ENCODE measurements around the gene PCDH9. TPM values are rescaled to one million over a fixed set of nuclear protein-coding genes. Genes with fewer than 3 reads are reported as not detected.

Gene PCDH9
- total and polyA plus RNA-seq, 4 experiments from 2014 or later, result 0.08 to 0.18 (median 0.14) TPM

GRCh38 chr13:66551128-66551527 is 679.0 kb downstream of the PCDH9 start:
- no peaks in the 10 kb centered on the region for H3K4me1 ChIP-seq (ENCODE audit: insufficient read depth, low read length)
- H3K27me3 Mint-ChIP-seq, result no peaks in the 10 kb centered on the region
- intact Hi-C loops (cut with micrococcal nuclease), result no loop called here

GRCh38 chr13:66547685-66548084 is 682.5 kb downstream of the PCDH9 start:
- Mint-ChIP-seq H3K27ac (no peak overlapping the region), H3K27me3 (no peaks in the 10 kb centered on the region), H3K9me3 (peaks cover 0 to 6% (median 0%) of the 10 kb centered on the region in 8 donors), H3K36me3 (no peaks in the 10 kb centered on the region), H3K4me1 (no peaks in the 10 kb centered on the region), H3K4me3 (no peak overlapping the region)
- ChIA-PET POLR2A (ENCODE audit: partially characterized antibody) (no interaction called here), CTCF (ENCODE audit: partially characterized antibody) (no interaction called here)
- Histone ChIP-seq H3K4me3 (ENCODE audit: low read length in 2 of 2) (no peak overlapping the region), H3K27ac (ENCODE audit: low read depth, low read length) (no peak overlapping the region), H3K9me3 (ENCODE audit: control insufficient read depth in 1 of 2, low read length in 2 of 2) (no peaks in the 10 kb centered on the region), H3K27me3 (ENCODE audit: insufficient read depth, low read length) (no peaks in the 10 kb centered on the region), H3K36me3 (ENCODE audit: insufficient read depth, low read length) (no peaks in the 10 kb centered on the region), H3K4me1 (ENCODE audit: insufficient read depth, low read length) (no peaks in the 10 kb centered on the region)
- no peak for DNase-seq
- intact Hi-C loops (cut with micrococcal nuclease), result no loop called here

More at GRCh38 chr13:66551128-66551527, 679.0 kb downstream of the PCDH9 start:
- H3K27ac Mint-ChIP-seq, result no peak overlapping the region
- Histone ChIP-seq H3K27me3 (ENCODE audit: insufficient read depth, low read length) (no peaks in the 10 kb centered on the region), H3K4me3 (ENCODE audit: low read length in 2 of 2) (no peak overlapping the region), H3K36me3 (ENCODE audit: insufficient read depth, low read length) (no peaks in the 10 kb centered on the region), H3K9me3 (ENCODE audit: control insufficient read depth in 1 of 2, low read length in 2 of 2) (no peaks in the 10 kb centered on the region), H3K27ac (ENCODE audit: low read depth, low read length) (no peak overlapping the region)
- no peaks in the 10 kb centered on the region for H3K4me1 Mint-ChIP-seq
- CTCF ChIA-PET (ENCODE audit: partially characterized antibody), result no interaction called here
- H3K4me3 Mint-ChIP-seq, result no peak overlapping the region
- POLR2A ChIA-PET (ENCODE audit: partially characterized antibody), result no interaction called here
- no peak for DNase-seq
- peaks cover 0 to 7% (median 0%) of the 10 kb centered on the region in 8 donors for H3K9me3 Mint-ChIP-seq
- H3K36me3 Mint-ChIP-seq, result no peaks in the 10 kb centered on the region

- ChIA-PET POLR2A (ENCODE audit: partially characterized antibody) (no interaction called here), CTCF (ENCODE audit: partially characterized antibody) (no interaction called here)
- Mint-ChIP-seq H3K4me3 (no peak overlapping the region), H3K27ac (no peak overlapping the region), H3K27me3 (no peaks in the 10 kb centered on the region), H3K36me3 (no peaks in the 10 kb centered on the region), H3K4me1 (no peaks in the 10 kb centered on the region), H3K9me3 (peaks cover 0 to 3% (median 0%) of the 10 kb centered on the region in 8 donors)
- Histone ChIP-seq H3K4me3 (ENCODE audit: low read length in 2 of 2) (no peak overlapping the region), H3K27me3 (ENCODE audit: insufficient read depth, low read length) (no peaks in the 10 kb centered on the region), H3K27ac (ENCODE audit: low read depth, low read length) (no peak overlapping the region), H3K4me1 (ENCODE audit: insufficient read depth, low read length) (no peaks in the 10 kb centered on the region), H3K36me3 (ENCODE audit: insufficient read depth, low read length) (no peaks in the 10 kb centered on the region), H3K9me3 (ENCODE audit: control insufficient read depth in 1 of 2, low read length in 2 of 2) (no peaks in the 10 kb centered on the region)
- DNase-seq, result no peak
- intact Hi-C loops (cut with micrococcal nuclease), result no loop called here
Observed at GRCh38 chr13:66546534-66547379, 683.4 kb downstream of the PCDH9 start.

GRCh38 chr13:66543780-66544179 is 686.4 kb downstream of the PCDH9 start:
- H3K27ac ChIP-seq (ENCODE audit: low read depth, low read length), result no peak overlapping the region
- POLR2A ChIA-PET (ENCODE audit: partially characterized antibody), result no interaction called here
- Mint-ChIP-seq H3K27me3 (no peaks in the 10 kb centered on the region), H3K36me3 (no peaks in the 10 kb centered on the region), H3K27ac (no peak overlapping the region), H3K4me3 (no peak overlapping the region), H3K4me1 (no peaks in the 10 kb centered on the region), H3K9me3 (peaks cover 0 to 4% (median 0%) of the 10 kb centered on the region in 8 donors)
- CTCF ChIA-PET (ENCODE audit: partially characterized antibody), result no interaction called here
- H3K36me3 ChIP-seq (ENCODE audit: insufficient read depth, low read length), result no peaks in the 10 kb centered on the region
- peak in 1 of 5 donors; percentile 8 for DNase-seq
- no peaks in the 10 kb centered on the region for H3K27me3 ChIP-seq (ENCODE audit: insufficient read depth, low read length)
- H3K9me3 ChIP-seq (ENCODE audit: control insufficient read depth in 1 of 2, low read length in 2 of 2), result no peaks in the 10 kb centered on the region
- H3K4me3 ChIP-seq (ENCODE audit: low read length in 2 of 2), result no peak overlapping the region
- H3K4me1 ChIP-seq (ENCODE audit: insufficient read depth, low read length), result no peaks in the 10 kb centered on the region
- intact Hi-C loops (cut with micrococcal nuclease), result no loop called here

GRCh38 chr13:66537417-66537816 is 692.7 kb downstream of the PCDH9 start:
- H3K27ac ChIP-seq (ENCODE audit: low read depth, low read length), result no peak overlapping the region
- no peak overlapping the region for H3K27ac Mint-ChIP-seq
- H3K4me1 Mint-ChIP-seq, result no peaks in the 10 kb centered on the region
- H3K4me1 ChIP-seq (ENCODE audit: insufficient read depth, low read length), result no peaks in the 10 kb centered on the region
- H3K4me3 ChIP-seq (ENCODE audit: low read length in 2 of 2), result no peak overlapping the region
- POLR2A ChIA-PET (ENCODE audit: partially characterized antibody), result no interaction called here
- no peaks in the 10 kb centered on the region for H3K36me3 ChIP-seq (ENCODE audit: insufficient read depth, low read length)
- H3K9me3 Mint-ChIP-seq, result peaks cover 0 to 13% (median 2%) of the 10 kb centered on the region in 8 donors
- no peak overlapping the region for H3K4me3 Mint-ChIP-seq
- no peaks in the 10 kb centered on the region for H3K36me3 Mint-ChIP-seq
- no peaks in the 10 kb centered on the region for H3K27me3 ChIP-seq (ENCODE audit: insufficient read depth, low read length)
- no peaks in the 10 kb centered on the region for H3K27me3 Mint-ChIP-seq
- H3K9me3 ChIP-seq (ENCODE audit: control insufficient read depth in 1 of 2, low read length in 2 of 2), result peaks cover 0 to 3% of the 10 kb centered on the region in 2 donors
- intact Hi-C loops (cut with micrococcal nuclease), result no loop called here
- DNase-seq, result no peak
- CTCF ChIA-PET (ENCODE audit: partially characterized antibody), result no interaction called here

GRCh38 chr13:66536746-66537145 is 693.4 kb downstream of the PCDH9 start:
- H3K36me3 Mint-ChIP-seq, result no peaks in the 10 kb centered on the region
- ChIA-PET POLR2A (ENCODE audit: partially characterized antibody) (no interaction called here), CTCF (ENCODE audit: partially characterized antibody) (no interaction called here)

GRCh38 chr13:66534561-66534960 is 695.6 kb downstream of the PCDH9 start:
- Mint-ChIP-seq H3K4me1 (no peaks in the 10 kb centered on the region), H3K27ac (no peak overlapping the region), H3K9me3 (peaks cover 0 to 13% (median 3%) of the 10 kb centered on the region in 8 donors), H3K4me3 (no peak overlapping the region), H3K36me3 (no peaks in the 10 kb centered on the region), H3K27me3 (no peaks in the 10 kb centered on the region)
- no peak overlapping the region for H3K4me3 ChIP-seq (ENCODE audit: low read length in 2 of 2)
- no peak overlapping the region for H3K27ac ChIP-seq (ENCODE audit: low read depth, low read length)
- H3K27me3 ChIP-seq (ENCODE audit: insufficient read depth, low read length), result no peaks in the 10 kb centered on the region
- no peaks in the 10 kb centered on the region for H3K36me3 ChIP-seq (ENCODE audit: insufficient read depth, low read length)
- no peaks in the 10 kb centered on the region for H3K4me1 ChIP-seq (ENCODE audit: insufficient read depth, low read length)
- peaks cover 0 to 3% of the 10 kb centered on the region in 2 donors for H3K9me3 ChIP-seq (ENCODE audit: control insufficient read depth in 1 of 2, low read length in 2 of 2)
- DNase-seq, result no peak
- ChIA-PET POLR2A (ENCODE audit: partially characterized antibody) (no interaction called here), CTCF (ENCODE audit: partially characterized antibody) (no interaction called here)
- intact Hi-C loops (cut with micrococcal nuclease), result no loop called here

More at GRCh38 chr13:66536746-66537145, 693.4 kb downstream of the PCDH9 start:
- no peaks in the 10 kb centered on the region for H3K27me3 ChIP-seq (ENCODE audit: insufficient read depth, low read length)
- DNase-seq, result no peak
- H3K4me3 Mint-ChIP-seq, result no peak overlapping the region
- H3K4me1 ChIP-seq (ENCODE audit: insufficient read depth, low read length), result no peaks in the 10 kb centered on the region
- H3K9me3 Mint-ChIP-seq, result peaks cover 0 to 13% (median 2%) of the 10 kb centered on the region in 8 donors
- H3K4me1 Mint-ChIP-seq, result no peaks in the 10 kb centered on the region
- no peaks in the 10 kb centered on the region for H3K27me3 Mint-ChIP-seq
- intact Hi-C loops (cut with micrococcal nuclease), result no loop called here
- H3K36me3 ChIP-seq (ENCODE audit: insufficient read depth, low read length), result no peaks in the 10 kb centered on the region
- no peak overlapping the region for H3K4me3 ChIP-seq (ENCODE audit: low read length in 2 of 2)
- H3K27ac Mint-ChIP-seq, result no peak overlapping the region
- peaks cover 0 to 3% of the 10 kb centered on the region in 2 donors for H3K9me3 ChIP-seq (ENCODE audit: control insufficient read depth in 1 of 2, low read length in 2 of 2)
- no peak overlapping the region for H3K27ac ChIP-seq (ENCODE audit: low read depth, low read length)

Data from CD4-positive, alpha-beta memory T cell (primary cell).